SK-N-SH (cell line): ENCODE results near the gene TRAF2. TPM values are rescaled to one million over a fixed set of nuclear protein-coding genes. Genes with fewer than 3 reads are reported as not detected.
A peak's percentile ranks its signal among the peaks of the same experiment; 100 is the strongest.
"Not testable (repeated sequence)": the region's sequence is repeated elsewhere in the genome, so short reads cannot be mapped to it uniquely, and the experiment has no call there.

Source experiments
- CTCF ChIA-PET: fragments of 300-600, 350-600 bp; formaldehyde crosslinking; extraction: SDS; loops from one replicate; lab custom pipeline; 2021; lab: Yijun Ruan, JAX
- POLR2A ChIA-PET: fragments of 350-600 bp; sonication (Branson Sonifier 250); formaldehyde crosslinking; extraction: SDS; loops from one replicate; lab custom pipeline; 2020; ENCODE audit warnings: antibody characterized with exemption, inconsistent platforms; lab: Yijun Ruan, JAX
- DNase-seq: peaks from one replicate; pipeline ENCODE4 v3.0.0; 2012
- H2AFZ ChIP-seq: fragments of 200-600 bp; sonication (generic); 2 replicates; pipeline ENCODE4 v1.8.1; 2016; ENCODE audit warnings: antibody characterized with exemption, mild to moderate bottlenecking, low read depth
- H3F3A ChIP-seq: fragments of 200-600 bp; sonication (generic); replicated peaks from 2 replicates; pipeline ENCODE3; 2016; ENCODE audit warnings: antibody characterized with exemption, mild to moderate bottlenecking; ENCODE audit not compliant: insufficient read depth
- H3K27ac ChIP-seq, 2 experiments: fragments of 200-500 bp in 1 of 2; fragments of 200-600 bp in 1 of 2; sonication (Bioruptor generic) in 1 of 2; sonication (generic), shearing (Covaris generic) in 1 of 2; 2 replicates each; pipeline versions ENCODE4 v1.5.1 to v1.6.1; 2014 to 2016; ENCODE audit warnings: low read depth in 2 of 2, inconsistent platforms in 1 of 2, low read length in 1 of 2, mild to moderate bottlenecking in 1 of 2, mixed read lengths in 1 of 2
- H3K27me3 ChIP-seq: fragments of 200-600 bp; sonication (generic), shearing (Covaris generic); 2 replicates; pipeline ENCODE4 v1.6.1; 2016; ENCODE audit warnings: mixed run types; ENCODE audit not compliant: insufficient read depth
- H3K36me3 ChIP-seq, 2 experiments: fragments of 200-500 bp in 1 of 2; fragments of 200-600 bp in 1 of 2; sonication (Bioruptor generic) in 1 of 2; sonication (generic) in 1 of 2; replicated peaks in 1 of 2; 2 replicates each; pipeline versions ENCODE3 to v1.5.1; 2014 to 2016; ENCODE audit warnings: low read length in 1 of 2, mild to moderate bottlenecking in 1 of 2; ENCODE audit not compliant: insufficient read depth in 2 of 2, control insufficient read depth in 1 of 2
- H3K4me1 ChIP-seq, 2 experiments: fragments of 200-500 bp in 1 of 2; fragments of 200-600 bp in 1 of 2; sonication (Bioruptor generic) in 1 of 2; sonication (generic), shearing (Covaris generic) in 1 of 2; 2 replicates each; pipeline versions ENCODE4 v1.5.1 to v1.6.1; 2014 to 2016; ENCODE audit warnings: low read depth in 1 of 2, low read length in 1 of 2, mixed run types in 1 of 2; ENCODE audit not compliant: insufficient read depth in 2 of 2, control insufficient read depth in 1 of 2
- H3K4me2 ChIP-seq: fragments of 200-600 bp; sonication (generic), shearing (Covaris generic); 2 replicates; pipeline ENCODE4 v1.6.1; 2017; ENCODE audit warnings: mixed run types
- H3K4me3 ChIP-seq, 2 experiments: fragments of 200-500 bp in 1 of 2; fragments of 200-600 bp in 1 of 2; sonication (Bioruptor generic) in 1 of 2; sonication (generic), shearing (Covaris generic) in 1 of 2; 2 replicates each; pipeline versions ENCODE4 v1.5.1 to v1.8.1; 2014 to 2016; ENCODE audit warnings: low read depth in 2 of 2, inconsistent platforms in 1 of 2, low read length in 1 of 2, mild to moderate bottlenecking in 1 of 2, mixed read lengths in 1 of 2, moderate library complexity in 1 of 2
- H3K79me2 ChIP-seq: fragments of 200-600 bp; sonication (generic); 2 replicates; pipeline ENCODE4 v1.8.1; 2017; ENCODE audit warnings: mild to moderate bottlenecking; ENCODE audit not compliant: insufficient read depth
- H3K9ac ChIP-seq: fragments of 200-600 bp; sonication (generic); 2 replicates; pipeline ENCODE4 v1.6.1; 2017; ENCODE audit warnings: mixed run types
- H3K9me2 ChIP-seq: fragments of 200-600 bp; sonication (generic); 2 replicates; pipeline ENCODE4 v1.6.1; 2017; ENCODE audit warnings: mixed run types
- H3K9me3 ChIP-seq: fragments of 200-600 bp; sonication (generic); 2 replicates; pipeline ENCODE4 v1.6.1; 2017; ENCODE audit warnings: mixed run types, mild to moderate bottlenecking, moderate library complexity
- H4K20me1 ChIP-seq: fragments of 200-600 bp; sonication (generic); 2 replicates; pipeline ENCODE4 v1.6.1; 2017; ENCODE audit warnings: mild to moderate bottlenecking, mixed run types; ENCODE audit not compliant: insufficient read depth
- CHD2 ChIP-seq: fragments of 150-350 bp; IDR thresholded peaks from 2 replicates; pipeline ENCODE4 v1.6.1; 2018; ENCODE audit warnings: low read length; ENCODE audit not compliant: partially characterized antibody
- ELF1 ChIP-seq: IDR thresholded peaks from 2 replicates; pipeline ENCODE4 v1.4.0; 2012
- EP300 ChIP-seq, 2 experiments: IDR thresholded peaks; 2 replicates each; pipeline versions ENCODE4 v1.4.0 to v1.6.1; 2012; ENCODE audit warnings: borderline replicate concordance in 1 of 2, low read depth in 1 of 2, low read length in 1 of 2
- EZH2phosphoT487 ChIP-seq: fragments of 200-600 bp; sonication (generic); IDR thresholded peaks from 2 replicates; pipeline ENCODE4 v1.6.1; 2017; ENCODE audit warnings: low read depth, mixed run types, mild to moderate bottlenecking, antibody characterized with exemption, moderate library complexity, borderline replicate concordance
- FOSL2 ChIP-seq: IDR thresholded peaks from 2 replicates; pipeline ENCODE4 v1.4.0; 2012; ENCODE audit warnings: low read depth, mild to moderate bottlenecking, moderate library complexity, borderline replicate concordance
- GABPA ChIP-seq: IDR thresholded peaks from 2 replicates; pipeline ENCODE4 v1.4.0; 2012; ENCODE audit warnings: low read depth, mild to moderate bottlenecking
- IRF3 ChIP-seq: fragments of 150-350 bp; IDR thresholded peaks from 2 replicates; pipeline ENCODE4 v1.6.1; 2016; ENCODE audit warnings: mild to moderate bottlenecking, low read depth, low read length
- JUND ChIP-seq: IDR thresholded peaks from 2 replicates; pipeline ENCODE4 v1.4.0; 2012
- POLR2AphosphoS5 ChIP-seq: IDR thresholded peaks from 2 replicates; pipeline ENCODE4 v1.6.1; 2012; ENCODE audit warnings: low read depth, low read length
- RFX5 ChIP-seq: IDR thresholded peaks from 2 replicates; pipeline ENCODE4 v1.6.1; 2012; ENCODE audit warnings: mild to moderate bottlenecking, improper control_type of control experiment, low read length
- SIN3A ChIP-seq: IDR thresholded peaks from 2 replicates; pipeline ENCODE4 v1.6.1; 2012; ENCODE audit warnings: low read depth, mild to moderate bottlenecking, low read length, moderate library complexity, borderline replicate concordance
- SMC3 ChIP-seq: IDR thresholded peaks from 2 replicates; pipeline ENCODE4 v1.6.1; 2012; ENCODE audit warnings: low read depth, low read length, improper control_type of control experiment
- WGBS: methylation state at CpG from one replicate; pipeline ENCODE4 v1.1.6; 2017; ENCODE audit warnings: low lambda C conversion rate; 5-methylcytosine and 5-hydroxymethylcytosine counted together
- polyA plus RNA-seq, 3 experiments: library from polyadenylated mRNA; depleted of rRNA; stranded (reverse); fragments of >200 nt; gene quantifications; 2 replicates each; pipeline ENCODE4 v1.2.3, GENCODE V29; 2012

TRAF2 gene
- polyA plus RNA-seq, 1 of the 3 experiments (the other 2 are of a cell fraction): 15.4 TPM

DNA sequence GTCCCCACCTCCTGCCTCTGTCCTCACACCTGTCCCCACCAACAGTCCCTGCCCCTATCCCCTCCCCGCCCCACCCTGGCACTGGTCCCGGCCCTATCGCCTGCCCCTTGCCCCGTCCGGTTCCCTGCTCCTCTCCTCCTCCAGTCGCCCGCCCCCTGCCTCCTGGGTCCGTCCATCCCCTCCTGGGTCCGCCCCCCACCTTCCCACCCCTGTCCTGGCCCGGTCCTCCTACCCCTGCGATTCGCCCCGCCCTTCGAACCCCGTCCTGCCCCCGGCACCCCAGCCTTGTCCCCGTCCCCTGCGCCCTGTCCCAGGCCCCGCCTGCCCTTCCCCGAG is 20.6 kb upstream of the TRAF2 start:
- TF ChIP-seq IRF3 (no peak), POLR2AphosphoS5 (no peak), EP300 (IDR thresholded peaks at IDR 0.05; ENCODE audit: borderline replicate concordance in 1 of 2, low read depth in 1 of 2, low read length in 1 of 2) (no peak), JUND (no peak), RFX5 (no peak), SMC3 (no peak)
- POLR2A ChIA-PET: interaction anchor here (0.7 to 1.0 kb wide), 3 partner anchors 16 to 20 kb away, joined by 3 to 5 read pairs (median 4); partner anchors contain the start of gene TRAF2
- H3K4me2 ChIP-seq: peak overlapping the region; percentile 89

DNA sequence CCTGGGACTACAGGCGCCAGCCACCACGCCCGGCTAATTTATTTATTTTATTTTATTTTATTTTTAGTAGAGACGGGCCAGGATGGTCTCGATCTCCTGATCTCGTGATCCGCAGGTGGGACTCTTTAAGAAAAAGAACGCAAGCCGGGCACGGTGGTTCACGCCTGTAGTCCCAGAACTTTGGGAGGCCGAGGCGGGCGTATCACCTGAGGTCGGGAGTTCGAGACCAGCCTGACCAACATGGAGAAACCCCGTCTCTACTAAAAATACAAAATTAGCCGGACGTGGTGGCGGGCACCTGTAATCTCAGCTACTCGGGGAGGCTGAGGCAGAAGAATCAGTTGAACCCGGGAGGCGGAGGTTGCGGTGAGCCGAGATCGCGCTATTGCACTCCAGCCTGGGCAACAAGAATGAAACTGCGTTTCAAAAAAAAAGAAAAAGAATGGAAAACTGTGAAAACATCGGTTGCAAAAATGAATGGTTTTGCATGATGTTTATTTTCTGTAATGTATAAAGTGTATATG is 19.4 kb upstream of the TRAF2 start:
- H4K20me1 ChIP-seq, DNase-seq, CTCF ChIA-PET, H3K4me1 ChIP-seq, H3K9me2 ChIP-seq, H3K9me3 ChIP-seq, H3F3A ChIP-seq, POLR2A ChIA-PET, H3K27me3 ChIP-seq, H3K27ac ChIP-seq: not testable (repeated sequence)
- 91% methylated on average over 29 of the region's 29 CpGs for WGBS
- Histone ChIP-seq H2AFZ (0 out of 2 replicates have a peak overlapping the region, but pooled peaks have one; percentile 78), H3K79me2 (peaks cover 43% of the 10 kb centered on the region), H3K4me2 (peak overlapping the region; percentile 52; the same call in 1 of the 2 replicates), H3K4me3 (peak overlapping the region; percentile 58 to 69; a peak in 3 of 4 replicates), H3K36me3 (peaks cover 22 to 23% of the 10 kb centered on the region in 2 experiments), H3K9ac (peak overlapping the region; percentile 34; the same call in 1 of the 2 replicates)

More for the DNA sequence above, 20.6 kb upstream of the TRAF2 start:
- peaks cover 43% of the 10 kb centered on the region for H3K79me2 ChIP-seq
- no peaks in the 10 kb centered on the region for H3K9me2 ChIP-seq
- H2AFZ ChIP-seq: no peak overlapping the region
- H4K20me1 ChIP-seq: no peaks in the 10 kb centered on the region
- no peaks in the 10 kb centered on the region for H3K27me3 ChIP-seq
- peak overlapping the region; percentile 57 to 70 for H3K27ac ChIP-seq
- H3K4me3 ChIP-seq: peak overlapping the region; percentile 69 to 83
- DNase-seq: peak; percentile 78
- H3K9ac ChIP-seq: peak overlapping the region; percentile 94
- CTCF ChIA-PET: no interaction called here
- H3F3A ChIP-seq: no peaks in the 10 kb centered on the region
- no peaks in the 10 kb centered on the region for H3K9me3 ChIP-seq
- H3K36me3 ChIP-seq: peaks cover 23 to 31% of the 10 kb centered on the region in 2 experiments
- 2% methylated on average over 15 of the region's 20 CpGs for WGBS
- H3K4me1 ChIP-seq: peaks cover 6 to 9% of the 10 kb centered on the region in 2 experiments; a peak in 1 of 4 replicates

- peaks cover 17 to 23% of the 10 kb centered on the region in 2 experiments for H3K36me3 ChIP-seq
- no peaks in the 10 kb centered on the region for H3F3A ChIP-seq
- H3K27ac ChIP-seq: no peak overlapping the region
- ChIA-PET CTCF (no interaction called here), POLR2A (no interaction called here)
- H3K4me1 ChIP-seq: peaks cover 6 to 9% of the 10 kb centered on the region in 2 experiments; a peak in 1 of 4 replicates
- WGBS: 98% methylated on average over 18 of the region's 18 CpGs
- peaks cover 43% of the 10 kb centered on the region for H3K79me2 ChIP-seq
- H2AFZ ChIP-seq: no peak overlapping the region
- no peaks in the 10 kb centered on the region for H3K9me2 ChIP-seq
- H3K4me3 ChIP-seq: no peak overlapping the region
- DNase-seq: no peak
- no peak overlapping the region for H3K9ac ChIP-seq
- H4K20me1 ChIP-seq: no peaks in the 10 kb centered on the region
- no peak overlapping the region for H3K4me2 ChIP-seq
- 0 out of 2 replicates have a peak, but pooled peaks cover 3% of the 10 kb centered on the region for H3K9me3 ChIP-seq
- no peak for TF ChIP-seq CHD2
- TF ChIP-seq SIN3A: no peak
- no peak for TF ChIP-seq POLR2AphosphoS5
- TF ChIP-seq GABPA: no peak
- TF ChIP-seq FOSL2: no peak
- no peak for TF ChIP-seq EZH2phosphoT487
- no peak for TF ChIP-seq ELF1
- H3K27me3 ChIP-seq: no peaks in the 10 kb centered on the region
Measured at GRCh38 chr9:136867480-136867879, 18.8 kb upstream of the TRAF2 start.
